Measurements from ENCODE around the gene VN1R4.

- TF ChIP-seq CTCF (IDR thresholded peaks at IDR 0.05 in 2 of 3, conservative IDR thresholded peaks at IDR 0.05 in 1 of 3; ENCODE audit: borderline replicate concordance in 1 of 3, insufficient read depth in 1 of 3, low read depth in 2 of 3, low read length in 2 of 3), result no peak
- no peak for TF ChIP-seq SP1 (IDR thresholded peaks at IDR 0.05; ENCODE audit: low read depth)
- no peak for TF ChIP-seq EZH2 (IDR thresholded peaks at IDR 0.05)
- no peak for TF ChIP-seq ZNF274 (IDR thresholded peaks at IDR 0.05; ENCODE audit: low read depth, low read length)
- no peak for TF ChIP-seq EZH2phosphoT487 (IDR thresholded peaks at IDR 0.05; ENCODE audit: borderline replicate concordance)
- TF ChIP-seq POLR2AphosphoS5 (IDR thresholded peaks at IDR 0.05; ENCODE audit: low read depth, low read length), result no peak
- no peak for TF ChIP-seq SIN3A (IDR thresholded peaks at IDR 0.05; ENCODE audit: low read depth)
- TF ChIP-seq POLR2A (IDR thresholded peaks at IDR 0.05; ENCODE audit: borderline replicate concordance, extremely low read depth, insufficient read depth, insufficient read length), result no peak
- TF ChIP-seq REST (IDR thresholded peaks at IDR 0.05; ENCODE audit: low read depth), result no peak
- TF ChIP-seq ELF1 (IDR thresholded peaks at IDR 0.05; ENCODE audit: borderline replicate concordance, low read depth), result no peak
- no peak for TF ChIP-seq ATF3 (IDR thresholded peaks at IDR 0.05)
- no peak for TF ChIP-seq FOSL1 (IDR thresholded peaks at IDR 0.05; ENCODE audit: low read depth)
Measured at GRCh38 chr19:53290758-53291549, 23.4 kb upstream of the VN1R4 start.
